Sigmoid colon (tissue), 7 donors: ENCODE data around the gene DYNC2I2. TPM values are rescaled to one million over a fixed set of nuclear protein-coding genes. Genes with fewer than 3 reads are reported as not detected.

Source experiments
- polyA plus RNA-seq, 3 donors: library from polyadenylated mRNA; stranded (reverse); fragments of 200-250 nt; gene quantifications; one replicate each; pipeline ENCODE4 v1.2.3, GENCODE V29; 2013
- total RNA-seq, 4 donors: library from RNA; depleted of rRNA; stranded (reverse); fragments of >200 nt; gene quantifications; one replicate each; pipeline ENCODE4 v1.1.0, GENCODE V29; 2016
- donor health status: healthy with polysubstance abuse.
- donor health status: Bipolar disorder and iron deficiency.
- donor health status: healthy.

The DYNC2I2 gene
- total and polyA plus RNA-seq, 7 donors: 21.6 to 87.4 (median 33.0) TPM

Other genes starting within 250 kb of the DYNC2I2 start
- 10 to 100 TPM; 18.2 to 28.5 (median 19.8) TPM for gene CERCAM, start 236.0 kb downstream of the DYNC2I2 start, total RNA-seq
- gene CERCAM, start 236.0 kb downstream of the DYNC2I2 start, polyA plus RNA-seq: 1 to 10 TPM; 4.2 to 7.1 (median 4.6) TPM
- 10 to 100 TPM; 13.6 to 28.2 (median 20.2) TPM for gene ODF2, start 200.8 kb downstream of the DYNC2I2 start, total RNA-seq
- gene ODF2, start 200.8 kb downstream of the DYNC2I2 start, polyA plus RNA-seq: 10 to 100 TPM in 1 of 3 donors, 1 to 10 TPM in 2; 4.6 to 22.0 (median 6.0) TPM
- 10 to 100 TPM; 17.6 to 29.4 (median 20.9) TPM for gene GLE1, start 152.1 kb downstream of the DYNC2I2 start, total RNA-seq
- gene GLE1, start 152.1 kb downstream of the DYNC2I2 start, polyA plus RNA-seq: 10 to 100 TPM; 19.8 to 24.6 (median 20.8) TPM
- 100 to 1,000 TPM; 150 to 306 (median 163) TPM for gene SPTAN1, start 104.3 kb downstream of the DYNC2I2 start, total RNA-seq
- gene SPTAN1, start 104.3 kb downstream of the DYNC2I2 start, polyA plus RNA-seq: 100 to 1,000 TPM in 1 of 3 donors, 10 to 100 TPM in 2; 43.5 to 154 (median 57.7) TPM
- gene SET, start 32.4 kb upstream of the DYNC2I2 start, total RNA-seq: 100 to 1,000 TPM; 182 to 195 (median 187) TPM
- gene SET, start 32.4 kb upstream of the DYNC2I2 start, polyA plus RNA-seq: 100 to 1,000 TPM in 2 of 3 donors, 10 to 100 TPM in 1; 77.2 to 172 (median 114) TPM
- 1 to 10 TPM; 1.6 to 5.5 (median 3.1) TPM for gene PKN3, start 45.7 kb upstream of the DYNC2I2 start, total RNA-seq
- 1 to 10 TPM; 1.6 to 7.2 (median 1.8) TPM for gene PKN3, start 45.7 kb upstream of the DYNC2I2 start, polyA plus RNA-seq
- 10 to 100 TPM; 13.3 to 46.2 (median 15.3) TPM for gene ZDHHC12, start 67.3 kb upstream of the DYNC2I2 start, total RNA-seq
- gene ZDHHC12, start 67.3 kb upstream of the DYNC2I2 start, polyA plus RNA-seq: 100 to 1,000 TPM in 1 of 3 donors, 10 to 100 TPM in 2; 72.6 to 123 (median 73.9) TPM
- gene ZER1, start 115.1 kb upstream of the DYNC2I2 start, total RNA-seq: 10 to 100 TPM; 41.6 to 65.4 (median 51.9) TPM
- gene ZER1, start 115.1 kb upstream of the DYNC2I2 start, polyA plus RNA-seq: 10 to 100 TPM; 30.0 to 37.9 (median 34.8) TPM
- gene TBC1D13, start 130.4 kb upstream of the DYNC2I2 start, total RNA-seq: 10 to 100 TPM; 13.0 to 25.8 (median 17.8) TPM
- gene TBC1D13, start 130.4 kb upstream of the DYNC2I2 start, polyA plus RNA-seq: 10 to 100 TPM in 2 of 3 donors, 1 to 10 TPM in 1; 9.0 to 18.0 (median 10.4) TPM
- 10 to 100 TPM in 2 of 4 donors, 1 to 10 TPM in 2; 5.9 to 15.7 (median 9.0) TPM for gene ENDOG, start 161.7 kb upstream of the DYNC2I2 start, total RNA-seq
- 10 to 100 TPM; 30.6 to 49.0 (median 37.9) TPM for gene ENDOG, start 161.7 kb upstream of the DYNC2I2 start, polyA plus RNA-seq
- gene SPOUT1, start 172.9 kb upstream of the DYNC2I2 start, total RNA-seq: 10 to 100 TPM; 12.1 to 31.6 (median 25.9) TPM
- gene SPOUT1, start 172.9 kb upstream of the DYNC2I2 start, polyA plus RNA-seq: 10 to 100 TPM in 1 of 3 donors, 1 to 10 TPM in 2; 4.8 to 28.1 (median 5.8) TPM
- gene KYAT1, start 225.1 kb upstream of the DYNC2I2 start, total RNA-seq: 1 to 10 TPM; 3.9 to 8.0 (median 5.2) TPM
- gene KYAT1, start 225.1 kb upstream of the DYNC2I2 start, polyA plus RNA-seq: 1 to 10 TPM in 1 of 3 donors, under 1 TPM in 2; 0.60 to 4.5 (median 0.92) TPM
- gene LRRC8A, start 225.3 kb upstream of the DYNC2I2 start, total RNA-seq: 10 to 100 TPM; 26.0 to 59.5 (median 37.4) TPM
- gene LRRC8A, start 225.3 kb upstream of the DYNC2I2 start, polyA plus RNA-seq: 10 to 100 TPM in 1 of 3 donors, 1 to 10 TPM in 2; 4.8 to 25.2 (median 8.8) TPM